GM12891 (cell line): ENCODE measurements around the gene AGTRAP.

Source experiments
- POLR2A ChIP-seq: IDR thresholded peaks from 2 replicates; pipeline ENCODE4 v1.6.1; 2011; ENCODE audit warnings: low read depth, low read length, control low read depth
- POLR2AphosphoS5 ChIP-seq: IDR thresholded peaks from 2 replicates; pipeline ENCODE4 v1.6.1; 2011; ENCODE audit warnings: low read depth, low read length, control low read depth
- POU2F2 ChIP-seq: IDR thresholded peaks from 2 replicates; pipeline ENCODE4 v1.6.1; 2011; ENCODE audit warnings: low read depth, mild to moderate bottlenecking, control low read depth, low read length, moderate library complexity
- TAF1 ChIP-seq: IDR thresholded peaks from 2 replicates; pipeline ENCODE4 v1.6.1; 2011; ENCODE audit warnings: low read depth, low read length, control low read depth

- TF ChIP-seq POLR2A = no peak
- TF ChIP-seq TAF1 = no peak
- no peak for TF ChIP-seq POLR2AphosphoS5
- TF ChIP-seq POU2F2 = no peak
These were observed 444 bp upstream of the AGTRAP start for GRCh38 chr1:11735531-11735853.
